ENCODE measurements around the gene NPEPPS.

- TF ChIP-seq, protein P1, sequence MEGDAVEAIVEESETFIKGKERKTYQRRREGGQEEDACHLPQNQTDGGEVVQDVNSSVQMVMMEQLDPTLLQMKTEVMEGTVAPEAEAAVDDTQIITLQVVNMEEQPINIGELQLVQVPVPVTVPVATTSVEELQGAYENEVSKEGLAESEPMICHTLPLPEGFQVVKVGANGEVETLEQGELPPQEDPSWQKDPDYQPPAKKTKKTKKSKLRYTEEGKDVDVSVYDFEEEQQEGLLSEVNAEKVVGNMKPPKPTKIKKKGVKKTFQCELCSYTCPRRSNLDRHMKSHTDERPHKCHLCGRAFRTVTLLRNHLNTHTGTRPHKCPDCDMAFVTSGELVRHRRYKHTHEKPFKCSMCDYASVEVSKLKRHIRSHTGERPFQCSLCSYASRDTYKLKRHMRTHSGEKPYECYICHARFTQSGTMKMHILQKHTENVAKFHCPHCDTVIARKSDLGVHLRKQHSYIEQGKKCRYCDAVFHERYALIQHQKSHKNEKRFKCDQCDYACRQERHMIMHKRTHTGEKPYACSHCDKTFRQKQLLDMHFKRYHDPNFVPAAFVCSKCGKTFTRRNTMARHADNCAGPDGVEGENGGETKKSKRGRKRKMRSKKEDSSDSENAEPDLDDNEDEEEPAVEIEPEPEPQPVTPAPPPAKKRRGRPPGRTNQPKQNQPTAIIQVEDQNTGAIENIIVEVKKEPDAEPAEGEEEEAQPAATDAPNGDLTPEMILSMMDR (IDR thresholded peaks at IDR 0.05 in 8 of 11, conservative IDR thresholded peaks at IDR 0.05 in 3 of 11): no peak
- no peak for TF ChIP-seq POLR2AphosphoS5 (IDR thresholded peaks at IDR 0.05)
These were observed 76.6 kb downstream of the NPEPPS start for GRCh38 chr17:47607481-47607880.
